Activated CD4-positive, alpha-beta T cell treated with anti-CD3 and anti-CD28 coated beads for 24 hours (primary cell): ENCODE results near the gene CEP72.
"Not testable (repeated sequence)": the region's sequence is repeated elsewhere in the genome, so short reads cannot be mapped to it uniquely, and the experiment has no call there.

Experiments
- DNase-seq, 2 donors: peaks; one replicate each; pipeline ENCODE4 v3.0.0-alpha.2; 2020; ENCODE audit warnings: low read depth in 2 of 2

The CEP72 gene

DNA sequence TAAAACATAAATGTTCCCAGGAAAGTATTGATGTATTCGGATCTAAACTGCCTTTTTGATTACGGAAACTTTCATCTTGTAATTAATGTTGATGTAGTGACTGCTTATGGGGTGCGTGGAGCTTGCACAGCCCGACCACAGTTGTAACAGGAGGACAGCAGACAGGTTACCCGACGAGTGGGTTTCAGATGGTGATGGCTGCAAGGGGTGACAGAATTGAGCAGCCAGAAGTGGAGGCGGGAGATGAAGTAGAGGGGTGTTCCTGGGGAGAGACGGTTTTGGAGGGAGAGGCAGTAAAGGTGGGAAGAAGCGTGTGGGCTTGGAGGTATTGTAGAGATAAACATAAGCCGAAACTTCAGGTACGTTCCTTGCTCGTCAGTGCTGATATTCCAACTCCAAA lies 5.8 kb downstream of the CEP72 start:
- DNase-seq: no peak

DNA sequence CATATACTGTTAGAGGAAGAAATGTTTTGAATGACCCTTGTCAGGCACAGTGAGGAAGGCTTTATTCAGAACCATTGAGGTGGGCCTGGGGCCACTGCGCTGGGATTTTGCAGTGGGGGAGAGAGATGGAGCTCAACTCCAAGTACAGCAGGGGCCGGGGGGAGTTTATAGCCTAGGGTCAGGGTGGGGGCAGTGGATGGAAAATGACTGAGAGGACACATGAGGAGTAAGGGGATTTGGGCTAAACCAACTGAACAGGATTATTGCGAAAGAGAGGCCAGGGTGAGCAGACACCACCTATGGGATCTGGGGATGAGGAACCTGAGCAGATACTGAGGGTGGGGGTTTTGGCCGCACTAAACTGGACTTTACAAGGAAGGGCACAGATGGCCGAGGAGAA lies 6.3 kb downstream of the CEP72 start:
- DNase-seq: no peak

DNA sequence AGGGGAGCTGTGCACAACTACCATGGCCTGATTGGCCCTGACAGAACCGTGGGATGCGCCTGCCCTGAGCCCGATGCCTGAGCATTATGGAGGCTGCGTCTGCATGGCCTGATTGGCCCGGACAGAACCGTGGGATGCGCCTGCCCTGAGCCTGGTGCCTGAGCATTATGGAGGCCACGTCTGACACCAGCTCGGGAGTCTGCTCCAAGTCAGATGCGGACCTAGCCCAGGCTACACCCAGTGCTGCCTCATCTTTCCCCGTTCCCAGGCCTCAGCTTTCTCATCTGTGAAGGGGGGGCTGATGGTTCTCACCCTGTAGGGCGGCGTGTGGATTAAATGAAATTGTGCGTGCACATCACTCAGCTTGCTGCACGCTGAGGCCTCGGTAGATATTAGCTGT lies 7.3 kb downstream of the CEP72 start:
- DNase-seq: no peak

DNA sequence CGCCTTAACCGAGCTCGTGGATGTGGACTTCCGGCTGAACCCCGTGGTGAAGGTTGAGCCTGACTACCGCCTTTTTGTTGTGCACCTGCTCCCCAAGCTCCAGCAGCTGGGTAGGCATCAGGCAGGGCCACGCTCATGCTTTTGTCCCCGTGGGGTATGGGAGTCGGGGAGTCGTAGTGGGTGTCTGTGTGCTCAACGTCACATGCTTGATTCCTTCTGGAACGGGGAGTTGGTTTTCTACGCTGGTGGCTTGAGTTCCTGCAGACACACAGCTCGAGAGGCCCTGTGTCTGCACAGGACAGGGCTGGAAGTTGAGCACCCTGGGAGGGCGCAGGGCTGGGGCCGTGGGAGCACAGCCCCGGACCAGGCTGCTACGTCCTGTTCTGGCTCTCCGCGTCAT lies 8.0 kb downstream of the CEP72 start:
- DNase-seq: no peak

DNA sequence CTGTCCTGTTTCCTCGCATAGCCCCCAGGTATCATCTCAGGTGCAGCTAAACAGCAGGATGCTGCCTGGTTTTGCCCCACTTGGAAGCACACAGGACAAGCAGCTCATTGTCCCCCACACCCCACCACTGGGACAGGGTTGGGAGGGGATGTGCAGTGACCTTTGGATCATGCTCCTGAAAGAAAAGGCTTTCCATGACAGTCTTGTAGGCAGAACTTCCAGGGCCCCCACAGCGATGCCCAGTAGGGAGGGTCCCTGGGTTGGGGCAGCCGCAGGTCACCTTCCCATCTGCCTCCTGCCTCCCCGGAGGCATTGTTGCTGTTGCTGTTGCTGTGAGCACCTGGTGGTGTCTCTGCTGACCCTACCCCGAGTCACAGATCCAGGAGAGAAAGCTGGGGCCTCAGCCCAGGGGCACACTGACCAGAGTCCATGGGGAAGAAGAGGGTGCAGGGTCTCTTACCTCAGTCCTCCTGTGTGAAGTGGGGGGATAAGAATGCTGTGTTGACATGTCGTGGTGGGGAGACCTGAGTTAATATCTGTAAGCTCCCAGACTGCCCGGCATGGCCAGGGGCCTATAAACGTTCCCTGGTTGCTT lies 8.5 kb downstream of the CEP72 start:
- DNase-seq: no peak

DNA sequence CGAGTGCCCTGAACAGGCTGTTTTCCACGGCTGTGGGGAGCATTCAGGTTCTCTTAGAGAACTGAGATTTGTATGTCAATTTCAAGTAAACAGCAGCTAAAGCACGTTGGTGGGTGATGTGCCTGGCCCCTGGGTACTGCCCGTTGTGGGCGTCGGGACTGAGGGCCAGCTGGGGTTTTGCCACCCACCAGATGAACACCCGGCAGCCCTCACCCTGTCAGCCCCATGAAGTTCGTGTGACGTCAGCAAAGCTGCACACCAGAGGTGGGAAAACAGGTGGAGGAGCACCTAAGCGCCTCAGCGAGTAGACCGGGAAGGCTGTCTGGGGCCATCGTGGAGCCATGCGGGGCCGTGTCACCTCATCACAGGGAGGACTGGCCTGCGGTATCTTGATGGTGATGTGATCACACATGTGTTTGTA lies 9.2 kb downstream of the CEP72 start:
- DNase-seq: no peak

DNA sequence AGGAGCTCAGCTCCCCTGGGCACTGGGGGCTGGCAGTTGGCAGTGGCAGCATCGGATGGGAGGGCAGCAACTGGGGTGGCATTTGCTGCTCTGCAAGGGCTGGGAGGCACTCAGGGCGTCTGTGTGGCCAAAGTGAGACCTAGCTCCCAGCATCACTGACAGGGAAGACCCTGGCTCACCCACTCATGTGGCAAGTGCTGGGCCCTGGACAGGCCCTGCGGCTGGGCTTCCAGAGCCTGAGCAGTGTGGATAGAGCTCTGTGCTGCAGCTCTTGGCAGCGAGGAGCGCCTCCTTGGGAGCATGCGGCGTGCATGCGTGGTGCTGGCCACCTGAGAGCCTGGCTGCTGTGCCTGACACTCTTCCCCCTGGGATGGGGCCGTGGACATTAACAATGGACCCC lies 10.2 kb downstream of the CEP72 start:
- DNase-seq: no peak

DNA sequence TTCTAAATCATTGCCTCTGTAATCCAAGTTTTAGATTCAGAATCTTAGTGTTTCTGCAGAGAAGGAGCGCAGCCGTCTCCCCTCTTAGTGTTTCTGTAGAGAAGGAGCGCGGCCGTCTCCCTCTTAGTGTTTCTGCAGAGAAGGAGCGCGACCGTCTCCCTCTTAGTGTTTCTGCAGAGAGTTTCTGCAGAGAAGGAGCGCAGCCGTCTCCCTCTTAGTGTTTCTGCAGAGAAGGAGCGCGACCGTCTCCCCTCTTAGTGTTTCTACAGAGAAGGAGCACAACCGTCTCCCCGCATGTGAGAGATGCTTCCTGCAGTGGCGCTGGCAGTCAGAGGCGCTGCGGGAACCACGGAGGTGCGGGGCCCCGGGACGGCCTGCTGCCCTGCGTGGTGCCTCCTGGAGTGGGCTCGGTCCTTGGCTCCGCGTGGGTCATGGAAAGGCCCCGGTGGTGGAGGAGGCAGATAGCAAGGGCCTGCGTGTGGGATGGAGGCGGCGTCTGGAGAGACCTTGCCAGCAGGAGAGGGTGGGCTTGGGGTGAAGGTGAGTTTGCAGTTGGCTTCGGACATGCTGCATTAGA lies 10.9 kb downstream of the CEP72 start:
- no peak for DNase-seq

DNA sequence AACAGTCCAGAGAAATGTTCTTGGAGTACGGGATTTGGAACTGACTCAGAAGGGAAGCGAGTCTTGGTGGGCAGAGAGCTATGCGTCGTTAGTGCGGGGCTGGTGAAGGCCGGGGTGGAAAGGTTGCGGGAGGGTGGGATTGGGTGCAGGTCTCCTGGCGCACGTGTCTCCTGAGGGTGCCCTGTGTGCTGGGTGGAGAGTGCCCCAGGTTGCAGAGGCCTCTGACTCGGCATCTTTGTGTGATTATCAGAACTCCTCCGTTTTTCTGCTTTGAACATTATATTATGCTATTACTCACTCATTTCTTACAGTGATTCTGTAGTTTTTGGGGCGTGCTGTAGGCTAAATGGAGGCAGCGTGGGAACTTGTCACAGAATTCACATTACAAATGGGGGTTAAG lies 11.4 kb downstream of the CEP72 start:
- no peak for DNase-seq

DNA sequence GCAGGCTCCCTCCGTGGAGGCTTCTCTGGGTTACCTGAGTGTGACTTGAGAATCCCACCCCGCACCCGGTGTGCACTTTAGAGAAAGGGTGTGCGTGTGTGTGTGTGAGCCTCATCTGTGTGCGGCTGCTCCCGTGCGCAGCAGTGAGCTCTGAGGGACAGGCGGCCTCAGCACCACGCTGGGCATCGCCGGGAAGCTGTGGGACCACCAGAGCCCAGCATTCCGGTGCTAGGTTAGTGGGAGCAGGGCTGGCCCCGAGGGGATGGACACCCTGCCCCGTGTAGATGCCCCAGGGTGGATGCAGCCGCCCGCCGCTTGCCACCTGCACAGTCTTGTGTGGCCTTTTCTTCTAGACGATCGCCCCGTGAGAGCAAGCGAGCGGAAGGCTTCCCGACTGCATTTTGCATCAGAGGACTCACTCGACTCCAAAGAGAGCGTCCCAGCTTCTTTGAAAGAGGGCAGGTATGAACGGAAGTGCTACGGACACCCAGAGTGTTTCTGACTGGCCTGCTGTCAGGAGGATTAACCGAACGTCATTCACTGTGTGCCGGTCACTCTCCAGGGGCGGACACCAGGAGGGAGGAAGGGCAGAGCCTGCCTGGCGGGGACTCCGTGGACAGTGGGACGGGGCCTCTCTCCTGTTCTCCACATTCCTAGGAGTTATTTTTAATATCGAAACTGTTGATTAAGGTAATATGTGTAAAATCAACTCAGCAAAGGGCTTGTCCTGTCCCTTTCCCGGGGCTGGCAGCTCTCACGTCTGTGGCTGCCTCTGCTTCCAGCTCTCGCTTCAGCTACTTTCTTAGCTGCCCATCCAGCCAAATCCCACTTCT lies 12.2 kb downstream of the CEP72 start:
- no peak for DNase-seq

DNA sequence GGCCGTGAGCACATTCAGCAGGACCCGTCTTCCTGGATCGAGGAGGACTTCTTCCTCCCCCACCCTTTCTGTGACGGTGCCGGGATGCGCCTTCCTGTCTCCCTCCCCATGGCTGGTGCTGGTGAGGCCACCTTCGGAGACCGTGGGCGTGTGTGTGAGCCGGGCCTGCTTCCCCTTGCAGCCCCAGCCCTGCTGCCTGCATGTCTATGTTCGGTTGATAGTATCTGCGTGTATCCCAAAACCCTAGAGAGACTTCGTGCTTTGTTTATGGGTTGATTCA lies 12.8 kb downstream of the CEP72 start:
- no peak for DNase-seq

DNA sequence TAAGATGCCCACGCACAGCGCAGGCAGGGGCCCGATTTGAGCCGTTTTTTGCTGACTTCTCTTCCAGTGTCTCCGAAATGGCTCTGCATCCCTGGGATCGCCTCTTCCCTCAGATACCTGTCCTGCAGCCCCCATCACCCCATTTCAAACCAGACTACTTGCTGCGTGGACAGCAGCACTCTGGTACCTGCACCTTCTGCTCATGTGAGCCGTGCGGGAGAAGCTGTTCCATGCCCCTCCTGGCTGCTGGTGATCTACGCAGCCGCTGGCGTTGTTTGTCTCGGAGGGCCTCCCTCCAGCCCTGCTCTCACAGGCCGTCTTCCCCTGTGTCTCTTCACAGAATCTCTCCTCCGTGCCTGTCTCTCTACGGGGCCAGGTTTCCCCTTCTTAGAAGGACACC lies 13.4 kb downstream of the CEP72 start:
- no peak for DNase-seq

DNA sequence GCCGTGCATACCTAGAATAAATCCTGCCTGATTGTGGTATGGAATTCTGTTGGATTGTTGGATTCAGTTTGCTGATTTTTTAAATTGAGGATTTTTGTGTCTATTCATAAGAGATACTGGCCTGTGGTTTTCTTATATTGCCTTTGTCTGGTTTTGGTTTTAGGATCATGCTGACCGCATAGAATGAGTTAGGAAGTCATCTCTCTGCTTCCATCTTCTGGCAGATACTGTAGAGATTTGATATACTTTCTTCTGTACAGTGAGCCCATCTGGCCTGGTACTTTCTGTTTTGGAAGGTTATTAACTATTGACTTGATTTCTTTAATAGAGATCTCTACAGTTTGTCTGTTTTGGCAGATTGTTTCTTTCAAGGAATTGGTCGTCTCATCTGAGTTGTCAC lies 14.7 kb downstream of the CEP72 start:
- no peak for DNase-seq

DNA sequence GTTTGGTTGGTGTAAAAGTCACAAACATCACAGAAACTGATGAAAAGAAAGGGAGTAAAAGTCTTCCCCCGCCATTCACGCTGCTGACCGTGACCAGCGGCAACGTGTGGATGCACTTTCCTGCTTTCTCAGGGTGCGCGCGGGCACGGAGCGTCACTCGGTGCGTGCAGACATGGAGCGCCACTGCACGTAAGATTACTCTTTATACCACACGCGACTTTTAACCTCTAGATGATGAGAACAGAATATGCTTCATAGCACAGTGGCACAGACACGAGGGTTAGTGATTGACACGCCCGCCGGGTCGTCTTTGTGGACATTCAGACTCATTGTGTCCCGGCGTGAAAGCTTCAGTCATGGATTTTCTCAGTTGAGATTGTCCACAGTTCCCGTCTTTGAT lies 15.7 kb downstream of the CEP72 start:
- DNase-seq: no peak

DNA sequence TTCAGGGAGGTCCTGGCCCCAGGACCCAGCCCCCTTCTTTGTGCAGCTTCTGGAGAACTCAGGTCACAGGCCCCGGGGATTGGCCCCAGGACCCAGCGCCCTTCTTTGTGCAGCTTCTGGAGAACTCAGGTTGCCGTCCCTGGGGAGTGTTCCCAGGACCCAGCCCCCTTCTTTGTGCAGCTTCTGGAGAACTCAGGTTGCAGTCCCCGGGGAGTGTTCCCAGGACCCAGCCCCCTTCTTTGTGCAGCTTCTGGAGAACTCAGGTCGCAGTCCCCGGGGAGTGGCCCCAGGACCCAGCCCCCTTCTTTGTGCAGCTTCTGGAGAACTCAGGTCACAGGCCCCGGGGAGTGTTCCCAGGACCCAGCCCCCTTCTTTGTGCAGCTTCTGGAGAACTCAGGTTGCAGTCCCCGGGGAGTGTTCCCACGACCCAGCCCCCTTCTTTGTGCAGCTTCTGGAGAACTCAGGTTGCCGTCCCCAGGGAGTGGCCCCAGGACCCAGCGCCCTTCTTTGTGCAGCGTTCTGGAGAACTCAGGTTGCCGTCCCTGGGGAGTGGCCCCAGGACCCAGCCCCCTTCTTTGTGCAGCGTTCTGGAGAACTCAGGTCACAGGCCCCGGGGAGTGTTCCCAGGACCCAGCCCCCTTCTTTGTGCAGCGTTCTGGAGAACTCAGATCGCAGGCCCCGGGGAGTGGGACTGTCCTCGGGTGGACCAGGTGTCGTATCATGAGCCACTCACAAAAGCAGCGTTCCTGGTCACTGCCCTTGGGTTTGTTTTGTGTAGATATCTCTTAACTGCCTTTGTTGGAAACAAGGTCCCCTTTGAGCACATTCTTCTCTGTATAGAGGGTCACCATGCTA lies 16.4 kb downstream of the CEP72 start:
- DNase-seq: not testable (repeated sequence)

DNA sequence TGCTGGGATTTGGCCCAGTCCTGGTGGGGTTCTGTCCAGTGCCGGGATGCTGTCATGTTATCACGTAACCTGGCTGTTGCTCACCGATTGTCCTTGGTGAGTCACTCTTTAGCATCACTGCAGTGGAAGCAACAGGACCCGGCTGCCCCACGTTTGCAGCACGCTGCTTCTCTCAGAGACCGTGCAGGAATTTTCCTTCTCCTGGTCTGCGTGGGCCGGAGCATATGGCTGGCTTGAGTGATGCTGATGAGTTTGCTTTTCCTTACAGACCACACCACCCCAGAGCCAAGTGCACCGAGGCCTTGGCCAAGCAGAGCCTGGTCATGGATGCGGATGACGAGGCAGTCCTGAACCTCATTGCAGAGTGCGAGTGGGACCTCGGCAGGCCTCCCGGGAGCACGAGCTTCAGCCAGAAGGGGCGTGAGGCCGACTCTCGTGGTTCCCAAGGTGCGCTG lies 21.4 kb downstream of the CEP72 start:
- DNase-seq: no peak

DNA sequence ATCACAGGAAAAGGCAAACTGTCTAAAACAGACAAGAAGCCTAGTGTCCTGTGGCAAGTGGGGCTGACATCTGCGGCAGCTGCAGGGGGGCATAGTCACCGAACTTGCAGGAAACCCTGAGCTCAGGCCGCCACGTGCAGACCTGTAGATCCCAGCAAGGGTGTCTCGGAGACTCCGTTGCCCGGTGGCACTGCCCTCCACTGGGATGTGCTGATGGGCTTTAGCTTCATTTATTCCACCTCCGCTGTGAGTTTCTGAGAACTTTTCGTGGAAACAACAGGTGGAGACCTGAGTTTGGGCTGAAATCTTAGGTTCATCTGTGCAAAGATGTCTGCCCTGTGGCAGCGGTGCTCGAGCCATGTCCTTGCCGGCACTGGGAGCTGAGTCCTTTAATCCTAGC lies 22.1 kb downstream of the CEP72 start:
- no peak for DNase-seq

DNA sequence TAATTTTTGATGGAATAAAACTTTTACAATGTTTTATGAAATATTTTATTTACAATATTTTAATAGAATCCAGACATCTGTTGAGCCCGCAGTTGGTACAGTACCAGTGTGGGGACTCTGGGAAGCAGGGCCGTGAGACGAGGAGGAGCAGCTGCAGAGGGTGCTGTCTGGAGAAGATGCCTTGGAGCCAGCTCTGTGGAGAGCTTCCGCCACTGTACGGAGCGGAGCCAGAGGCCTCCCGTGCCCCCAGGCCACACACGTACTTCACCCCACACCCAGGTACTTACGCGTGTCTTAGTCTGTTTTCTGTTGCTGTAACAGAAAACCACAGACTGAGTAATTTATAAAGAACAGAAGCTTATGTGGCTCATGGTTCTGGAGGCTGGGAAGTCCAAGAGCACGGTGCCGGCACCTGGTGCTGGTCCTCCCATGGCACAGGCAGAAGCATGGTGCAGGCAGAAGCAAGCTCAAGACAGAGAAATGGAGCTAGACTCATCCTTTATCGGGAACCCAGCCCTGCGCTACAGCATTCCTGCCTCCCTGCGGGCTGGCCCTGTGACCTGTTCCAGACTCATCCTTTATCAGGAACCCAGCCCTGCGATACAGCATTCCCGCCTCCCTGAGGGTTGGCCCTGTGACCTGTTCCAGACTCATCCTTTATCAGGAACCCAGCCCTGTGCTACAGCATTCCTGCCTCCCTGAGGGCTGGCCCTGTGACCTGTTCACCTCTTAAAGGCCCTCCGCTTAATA lies 23.3 kb downstream of the CEP72 start:
- DNase-seq: no peak

DNA sequence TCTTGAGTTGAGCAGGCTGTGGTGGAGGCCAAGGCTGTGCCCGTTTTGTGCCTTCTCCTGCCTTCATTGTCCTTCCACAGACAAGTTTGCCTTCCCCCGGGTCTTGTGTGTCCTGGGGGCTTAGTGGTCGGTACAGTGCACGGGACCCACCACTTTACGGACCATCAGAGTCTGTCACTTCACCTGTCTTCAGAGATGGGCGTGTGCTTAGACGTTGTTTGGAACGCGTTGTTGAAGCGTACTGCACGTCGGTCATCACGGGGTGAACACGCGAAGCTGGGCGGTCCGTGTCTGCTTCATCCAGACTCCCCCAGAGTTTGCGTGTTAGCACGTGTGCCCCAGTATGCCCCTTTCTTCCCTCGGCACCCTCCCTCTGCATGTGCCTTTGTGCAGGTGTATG lies 24.8 kb downstream of the CEP72 start:
- DNase-seq: no peak

DNA sequence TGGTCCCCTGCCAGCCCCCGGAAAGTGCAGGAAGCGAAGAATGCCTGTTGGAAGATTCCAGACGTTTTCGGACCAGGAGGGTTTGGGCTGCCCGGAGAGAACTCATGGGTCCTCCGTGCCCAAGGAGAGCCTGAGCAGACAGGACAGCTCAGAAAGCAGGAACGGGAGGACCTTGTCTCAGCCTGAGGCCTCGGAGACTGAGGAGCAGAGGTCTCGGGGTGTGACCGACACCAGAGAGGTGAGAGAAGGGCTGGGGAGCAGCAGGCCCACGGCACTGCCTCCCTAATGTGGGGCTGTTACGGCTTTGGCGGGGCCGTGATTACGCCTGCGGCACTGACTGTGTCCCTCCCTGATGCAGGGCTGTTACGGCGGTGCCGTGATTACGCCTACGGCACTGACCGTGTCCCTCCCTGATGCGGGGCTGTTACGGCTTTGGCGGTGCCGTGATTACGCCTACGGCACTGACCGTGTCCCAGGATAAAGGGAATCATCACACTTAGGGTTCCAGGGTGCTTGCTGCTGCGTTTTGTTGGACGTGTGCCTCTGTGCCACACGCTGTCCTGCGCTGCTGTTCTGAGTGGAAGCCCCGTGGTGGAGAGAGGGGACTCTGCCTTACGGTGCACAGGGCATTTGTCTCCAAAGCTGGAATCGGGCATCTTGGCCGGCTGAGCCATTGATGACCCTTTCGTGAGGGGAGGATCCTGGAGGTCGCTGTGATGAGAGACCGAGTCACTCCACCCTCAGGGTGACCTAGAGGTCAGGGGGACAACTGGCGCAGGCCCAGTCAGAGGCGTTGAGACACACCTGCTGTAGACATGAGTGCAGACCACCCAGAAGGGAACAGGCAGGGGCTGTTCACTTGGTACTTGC lies 25.7 kb downstream of the CEP72 start:
- no peak for DNase-seq
